GM12864 (cell line): ENCODE measurements around the gene GDPD5.

ENCODE experiments used
- DNase-seq: peaks from one replicate; pipeline ENCODE4 v3.0.0-alpha.2; 2011; ENCODE audit warnings: low read depth
- H3K4me3 ChIP-seq: 2 replicates; pipeline ENCODE4 v1.5.1; 2011; ENCODE audit warnings: mild to moderate bottlenecking, low read depth, low read length, control low read depth
- TF ChIP-seq, protein P1 (sequence below): IDR thresholded peaks from 2 replicates; pipeline ENCODE4 v1.5.1; 2011; ENCODE audit warnings: low read depth, mild to moderate bottlenecking, moderate library complexity, low read length, control low read depth, inconsistent platforms; ENCODE audit errors: missing control alignments

GDPD5 gene

DNA sequence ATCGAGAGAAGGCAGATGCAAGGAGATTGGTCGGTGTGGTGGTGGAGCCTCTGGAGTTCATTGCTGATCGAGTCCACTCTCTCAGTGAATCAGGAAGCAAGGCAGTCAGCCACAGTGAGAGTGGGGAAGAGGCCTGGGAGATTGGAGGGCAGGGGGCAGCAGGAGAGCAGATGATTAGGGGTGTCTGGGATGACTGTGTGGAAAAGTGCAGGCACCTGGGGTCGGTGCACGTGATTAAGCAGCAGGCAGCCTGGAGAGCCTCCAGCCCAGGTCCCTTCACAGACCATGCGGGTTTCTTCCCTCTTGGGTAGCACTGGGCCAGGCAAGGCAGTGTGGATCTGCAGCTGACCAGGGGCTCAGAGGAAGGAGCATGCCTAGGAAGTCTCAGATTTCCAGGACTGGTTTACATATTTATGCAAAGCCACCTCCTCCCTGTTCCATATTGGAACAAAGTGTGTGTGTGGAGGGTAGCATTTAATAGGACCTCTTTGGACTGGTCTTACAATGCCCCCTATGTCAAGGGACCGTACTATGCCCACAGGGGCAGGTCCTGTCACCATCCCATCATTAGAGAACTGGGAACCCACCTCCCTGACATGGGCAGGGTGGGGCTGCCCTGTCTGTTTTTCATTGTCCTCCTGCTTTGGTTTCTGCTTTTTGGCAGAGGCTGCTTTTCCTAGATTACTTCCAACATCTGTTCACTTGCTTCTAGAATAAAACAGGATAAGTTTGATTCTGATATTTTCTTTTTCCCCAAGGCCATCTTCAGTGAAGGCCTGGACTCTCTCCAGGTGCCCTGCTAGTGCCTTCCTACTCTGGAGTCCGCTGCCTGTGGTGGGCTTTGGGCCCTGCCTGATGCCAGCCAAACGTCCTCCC lies 14.0 kb upstream of the GDPD5 start:
- TF ChIP-seq, protein P1, sequence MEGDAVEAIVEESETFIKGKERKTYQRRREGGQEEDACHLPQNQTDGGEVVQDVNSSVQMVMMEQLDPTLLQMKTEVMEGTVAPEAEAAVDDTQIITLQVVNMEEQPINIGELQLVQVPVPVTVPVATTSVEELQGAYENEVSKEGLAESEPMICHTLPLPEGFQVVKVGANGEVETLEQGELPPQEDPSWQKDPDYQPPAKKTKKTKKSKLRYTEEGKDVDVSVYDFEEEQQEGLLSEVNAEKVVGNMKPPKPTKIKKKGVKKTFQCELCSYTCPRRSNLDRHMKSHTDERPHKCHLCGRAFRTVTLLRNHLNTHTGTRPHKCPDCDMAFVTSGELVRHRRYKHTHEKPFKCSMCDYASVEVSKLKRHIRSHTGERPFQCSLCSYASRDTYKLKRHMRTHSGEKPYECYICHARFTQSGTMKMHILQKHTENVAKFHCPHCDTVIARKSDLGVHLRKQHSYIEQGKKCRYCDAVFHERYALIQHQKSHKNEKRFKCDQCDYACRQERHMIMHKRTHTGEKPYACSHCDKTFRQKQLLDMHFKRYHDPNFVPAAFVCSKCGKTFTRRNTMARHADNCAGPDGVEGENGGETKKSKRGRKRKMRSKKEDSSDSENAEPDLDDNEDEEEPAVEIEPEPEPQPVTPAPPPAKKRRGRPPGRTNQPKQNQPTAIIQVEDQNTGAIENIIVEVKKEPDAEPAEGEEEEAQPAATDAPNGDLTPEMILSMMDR = no peak
- no peak for DNase-seq
- no peak overlapping the region for H3K4me3 ChIP-seq

GRCh38 chr11:75538150-75538942 lies 12.6 kb upstream of the GDPD5 start:
- TF ChIP-seq, protein P1 = no peak
- no peak for DNase-seq
- no peak overlapping the region for H3K4me3 ChIP-seq

DNA sequence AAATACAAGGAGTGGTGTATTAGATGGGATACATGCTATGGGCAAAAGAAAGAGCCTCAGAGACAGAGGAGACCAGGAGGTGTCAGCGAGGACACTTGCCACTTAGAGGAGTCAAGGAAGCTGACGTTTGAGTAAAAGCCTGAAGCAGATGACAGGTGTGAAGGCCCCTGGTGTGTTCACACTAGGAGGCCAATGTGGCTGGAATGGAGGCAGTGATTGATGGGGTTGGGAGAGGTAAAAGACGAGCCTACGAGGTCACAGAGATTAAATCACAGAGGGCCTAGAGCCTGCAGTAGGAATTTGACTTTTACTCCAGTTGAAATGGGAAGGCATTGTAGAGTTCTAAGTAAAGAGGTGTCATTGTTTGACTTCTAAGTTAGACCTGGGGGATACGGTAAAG lies 12.0 kb upstream of the GDPD5 start:
- TF ChIP-seq, protein P1 = no peak
- peak overlapping the region; percentile 35; the same call in 1 of the 2 replicates for H3K4me3 ChIP-seq
- DNase-seq = no peak

GRCh38 chr11:75536786-75537641 lies 11.3 kb upstream of the GDPD5 start:
- peak overlapping the region; percentile 35 for H3K4me3 ChIP-seq
- peak; percentile 83 for DNase-seq
- TF ChIP-seq, protein P1 = peak; percentile 36

- DNase-seq = no peak
These were observed 9.3 kb upstream of the GDPD5 start for GRCh38 chr11:75535071-75535470.

More at GRCh38 chr11:75535071-75535470, 9.3 kb upstream of the GDPD5 start:
- H3K4me3 ChIP-seq = no peak overlapping the region
- TF ChIP-seq, protein P1 = no peak
